HepG2 (cell line): ENCODE measurements around the gene REELD1. TPM values are rescaled to one million over a fixed set of nuclear protein-coding genes. Genes with fewer than 3 reads are reported as not detected.
A peak's percentile ranks its signal among the peaks of the same experiment; 100 is the strongest.

Experiments
- ARHGAP35 ChIP-seq: sonication (generic); formaldehyde crosslinking; IDR thresholded peaks from 2 replicates; pipeline ENCODE4 v1.9.0; 2022; ENCODE audit warnings: mild to moderate bottlenecking, inconsistent platforms, moderate library complexity, missing genetic modification reagents, borderline replicate concordance
- ARNTL ChIP-seq: sonication (generic); formaldehyde crosslinking; IDR thresholded peaks from 2 replicates; pipeline ENCODE4 v1.4.0; 2020; ENCODE audit warnings: mild to moderate bottlenecking, missing genetic modification reagents
- ASH2L ChIP-seq: fragments of 300-600, 200-600 bp; sonication (generic); IDR thresholded peaks from 2 replicates; pipeline ENCODE4 v1.7.0; 2017; ENCODE audit warnings: low read depth, mild to moderate bottlenecking, moderate library complexity, mixed read lengths, low read length; ENCODE audit not compliant: insufficient read length
- HDAC6 ChIP-seq: fragments of 200-600 bp; sonication (generic); IDR thresholded peaks from 2 replicates; pipeline ENCODE4 v1.7.0; 2017; ENCODE audit warnings: mild to moderate bottlenecking, antibody characterized with exemption, low read length, low read depth
- MAFG ChIP-seq: sonication (generic); formaldehyde crosslinking; IDR thresholded peaks from 2 replicates; pipeline ENCODE4 v1.5.1; 2020; ENCODE audit warnings: mild to moderate bottlenecking, missing genetic modification reagents
- MBNL3 ChIP-seq: fragments of 250-450 bp; sonication (Bioruptor Pico); conservative IDR thresholded peaks from 2 replicates; pipeline ENCODE4 v1.8.0; 2022; ENCODE audit warnings: mild to moderate bottlenecking, inconsistent platforms
- PAWR ChIP-seq: sonication (generic); formaldehyde crosslinking; IDR thresholded peaks from 2 replicates; pipeline ENCODE4 v1.4.0; 2020; ENCODE audit warnings: missing genetic modification reagents, mild to moderate bottlenecking, borderline replicate concordance
- PHF21A ChIP-seq: sonication (generic); formaldehyde crosslinking; IDR thresholded peaks from 2 replicates; pipeline ENCODE4 v1.5.0; 2020; ENCODE audit warnings: mild to moderate bottlenecking, missing genetic modification reagents
- TBL1XR1 ChIP-seq: fragments of 150-350 bp; IDR thresholded peaks from 2 replicates; pipeline ENCODE4 v1.6.1; 2014; ENCODE audit warnings: borderline replicate concordance, low read length; ENCODE audit not compliant: partially characterized antibody
- ZBTB21 ChIP-seq: sonication (generic); formaldehyde crosslinking; IDR thresholded peaks from 2 replicates; pipeline ENCODE4 v1.4.0; 2020; ENCODE audit warnings: missing genetic modification reagents
- ZBTB7A ChIP-seq: sonication (generic); formaldehyde crosslinking; IDR thresholded peaks from 2 replicates; pipeline ENCODE4 v1.8.0; 2022; ENCODE audit warnings: mild to moderate bottlenecking, missing genetic modification reagents
- ZFX ChIP-seq: sonication (generic); formaldehyde crosslinking; IDR thresholded peaks from 2 replicates; pipeline ENCODE4 v1.4.0; 2020; ENCODE audit warnings: mild to moderate bottlenecking, low read depth, missing genetic modification reagents, moderate library complexity
- ZNF570 ChIP-seq: sonication (generic); formaldehyde crosslinking; IDR thresholded peaks from 2 replicates; pipeline ENCODE4 v1.4.0; 2020; ENCODE audit warnings: mild to moderate bottlenecking, missing genetic modification reagents, borderline replicate concordance
- ZNF619 ChIP-seq: sonication (generic); formaldehyde crosslinking; IDR thresholded peaks from 2 replicates; pipeline ENCODE4 v1.4.0; 2020; ENCODE audit warnings: mild to moderate bottlenecking, missing genetic modification reagents
- ZNF883 ChIP-seq: sonication (generic); formaldehyde crosslinking; IDR thresholded peaks from 2 replicates; pipeline ENCODE4 v1.5.1; 2020; ENCODE audit warnings: mild to moderate bottlenecking, missing genetic modification reagents; ENCODE audit errors: not compliant biosample characterization
- polyA plus RNA-seq, 8 experiments: library from polyadenylated mRNA; depleted of rRNA in 3 of 8; stranded (reverse) in 7 of 8; unstranded in 1 of 8; fragments of >200 nt; fragmentation: Illumina TruSeq in 4 of 8; extraction: Trizol in 4 of 8; gene quantifications; 2 replicates each; pipeline versions ENCODE4 v1.2.1 to v1.2.3, GENCODE V29; 2011 to 2016; ENCODE audit warnings: low read depth in 4 of 8, missing spikeins in 1 of 8, mixed read lengths in 1 of 8; ENCODE audit not compliant: insufficient read depth in 1 of 8
- total RNA-seq, 5 experiments: library from RNA; depleted of rRNA; stranded (reverse); fragments of >200 nt; fragmentation: Illumina TruSeq; extraction: Trizol; gene quantifications; 2 replicates each; pipeline ENCODE4 v1.2.3, GENCODE V29; 2016; ENCODE audit warnings: low read depth in 1 of 5
- TF ChIP-seq, protein P1 (sequence below): IDR thresholded peaks from 2 replicates; pipeline ENCODE4 v1.4.0; 2020; ENCODE audit warnings: mild to moderate bottlenecking, missing genetic modification reagents
- TF ChIP-seq, protein P2 (sequence below): sonication (generic); formaldehyde crosslinking; IDR thresholded peaks from 2 replicates; pipeline ENCODE4 v1.5.1; 2020; ENCODE audit warnings: missing genetic modification reagents, mild to moderate bottlenecking, borderline replicate concordance
- TF ChIP-seq, protein P3 (sequence below): sonication (generic); formaldehyde crosslinking; IDR thresholded peaks from 2 replicates; pipeline ENCODE4 v1.9.0; 2021; ENCODE audit warnings: missing genetic modification reagents, borderline replicate concordance
- TF ChIP-seq, protein P4 (sequence below): sonication (generic); formaldehyde crosslinking; IDR thresholded peaks from 2 replicates; pipeline ENCODE4 v1.8.1; 2023; ENCODE audit warnings: mild to moderate bottlenecking, missing genetic modification reagents, borderline replicate concordance
- TF ChIP-seq, protein P5 (sequence below): IDR thresholded peaks from 2 replicates; pipeline ENCODE4 v1.6.1; 2016; ENCODE audit warnings: low read depth, borderline replicate concordance

The REELD1 gene
- total and polyA plus RNA-seq, 2 of the 13 experiments (the other 11 are each of a cell fraction or from before 2014, with no cell fraction given): 0.04 to 0.26 TPM

DNA sequence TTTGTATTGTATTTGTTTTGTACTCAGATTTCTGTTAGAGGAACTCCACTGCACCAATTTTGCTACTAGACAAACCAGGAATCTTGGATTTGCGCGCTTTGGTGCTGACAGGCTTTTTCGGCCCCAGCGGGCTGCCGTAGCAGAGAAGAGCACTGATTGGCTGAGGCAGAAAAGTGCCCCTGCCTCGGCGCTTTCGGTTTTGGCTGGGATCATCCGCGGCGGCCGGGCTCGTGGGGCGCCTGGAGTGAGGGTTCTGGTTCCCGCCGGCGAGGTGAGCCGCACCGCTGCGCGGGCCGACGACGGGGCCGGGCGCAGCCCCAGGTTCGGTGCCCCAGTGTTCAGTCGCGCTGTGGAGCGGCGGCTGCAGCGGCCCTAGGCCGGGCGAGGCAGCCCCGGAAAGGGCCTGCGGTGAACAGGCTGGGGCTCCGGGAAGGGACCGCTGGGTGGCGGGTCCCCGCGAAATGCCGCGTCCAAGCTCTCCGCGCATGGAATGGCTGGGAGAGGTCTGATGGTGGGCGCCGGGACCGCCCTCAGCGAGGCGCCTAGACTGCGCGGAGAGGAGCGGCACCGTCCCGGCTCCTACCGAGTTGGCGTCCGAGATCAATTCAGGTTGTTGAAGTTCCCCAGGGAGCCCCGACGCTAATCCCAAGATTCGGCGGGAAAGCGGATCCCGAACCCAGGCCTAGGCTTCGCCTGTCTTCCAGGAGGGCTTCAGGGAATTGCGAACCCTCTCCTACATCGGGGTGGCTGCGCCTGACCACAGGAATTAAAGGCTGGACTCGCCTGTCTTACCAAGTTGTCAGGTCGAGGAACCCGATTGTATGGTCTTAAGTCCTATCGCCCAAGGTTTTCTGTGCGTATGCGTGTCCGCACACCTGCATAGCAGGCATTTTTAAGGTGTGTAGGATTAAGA is 38.5 kb upstream of the REELD1 start, which contains the start of gene LSM6 (continued):
- TF ChIP-seq, protein P1, sequence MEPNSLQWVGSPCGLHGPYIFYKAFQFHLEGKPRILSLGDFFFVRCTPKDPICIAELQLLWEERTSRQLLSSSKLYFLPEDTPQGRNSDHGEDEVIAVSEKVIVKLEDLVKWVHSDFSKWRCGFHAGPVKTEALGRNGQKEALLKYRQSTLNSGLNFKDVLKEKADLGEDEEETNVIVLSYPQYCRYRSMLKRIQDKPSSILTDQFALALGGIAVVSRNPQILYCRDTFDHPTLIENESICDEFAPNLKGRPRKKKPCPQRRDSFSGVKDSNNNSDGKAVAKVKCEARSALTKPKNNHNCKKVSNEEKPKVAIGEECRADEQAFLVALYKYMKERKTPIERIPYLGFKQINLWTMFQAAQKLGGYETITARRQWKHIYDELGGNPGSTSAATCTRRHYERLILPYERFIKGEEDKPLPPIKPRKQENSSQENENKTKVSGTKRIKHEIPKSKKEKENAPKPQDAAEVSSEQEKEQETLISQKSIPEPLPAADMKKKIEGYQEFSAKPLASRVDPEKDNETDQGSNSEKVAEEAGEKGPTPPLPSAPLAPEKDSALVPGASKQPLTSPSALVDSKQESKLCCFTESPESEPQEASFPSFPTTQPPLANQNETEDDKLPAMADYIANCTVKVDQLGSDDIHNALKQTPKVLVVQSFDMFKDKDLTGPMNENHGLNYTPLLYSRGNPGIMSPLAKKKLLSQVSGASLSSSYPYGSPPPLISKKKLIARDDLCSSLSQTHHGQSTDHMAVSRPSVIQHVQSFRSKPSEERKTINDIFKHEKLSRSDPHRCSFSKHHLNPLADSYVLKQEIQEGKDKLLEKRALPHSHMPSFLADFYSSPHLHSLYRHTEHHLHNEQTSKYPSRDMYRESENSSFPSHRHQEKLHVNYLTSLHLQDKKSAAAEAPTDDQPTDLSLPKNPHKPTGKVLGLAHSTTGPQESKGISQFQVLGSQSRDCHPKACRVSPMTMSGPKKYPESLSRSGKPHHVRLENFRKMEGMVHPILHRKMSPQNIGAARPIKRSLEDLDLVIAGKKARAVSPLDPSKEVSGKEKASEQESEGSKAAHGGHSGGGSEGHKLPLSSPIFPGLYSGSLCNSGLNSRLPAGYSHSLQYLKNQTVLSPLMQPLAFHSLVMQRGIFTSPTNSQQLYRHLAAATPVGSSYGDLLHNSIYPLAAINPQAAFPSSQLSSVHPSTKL: peak; percentile 42; the same call in 1 of the 2 replicates
- no peak for TF ChIP-seq MAFG (CRISPR knock-in tag)
- no peak for TF ChIP-seq ZNF619 (CRISPR knock-in tag)
- TF ChIP-seq HDAC6: no peak
- TF ChIP-seq ARNTL (CRISPR knock-in tag): no peak
- TF ChIP-seq TBL1XR1: no peak
- TF ChIP-seq, protein P2, sequence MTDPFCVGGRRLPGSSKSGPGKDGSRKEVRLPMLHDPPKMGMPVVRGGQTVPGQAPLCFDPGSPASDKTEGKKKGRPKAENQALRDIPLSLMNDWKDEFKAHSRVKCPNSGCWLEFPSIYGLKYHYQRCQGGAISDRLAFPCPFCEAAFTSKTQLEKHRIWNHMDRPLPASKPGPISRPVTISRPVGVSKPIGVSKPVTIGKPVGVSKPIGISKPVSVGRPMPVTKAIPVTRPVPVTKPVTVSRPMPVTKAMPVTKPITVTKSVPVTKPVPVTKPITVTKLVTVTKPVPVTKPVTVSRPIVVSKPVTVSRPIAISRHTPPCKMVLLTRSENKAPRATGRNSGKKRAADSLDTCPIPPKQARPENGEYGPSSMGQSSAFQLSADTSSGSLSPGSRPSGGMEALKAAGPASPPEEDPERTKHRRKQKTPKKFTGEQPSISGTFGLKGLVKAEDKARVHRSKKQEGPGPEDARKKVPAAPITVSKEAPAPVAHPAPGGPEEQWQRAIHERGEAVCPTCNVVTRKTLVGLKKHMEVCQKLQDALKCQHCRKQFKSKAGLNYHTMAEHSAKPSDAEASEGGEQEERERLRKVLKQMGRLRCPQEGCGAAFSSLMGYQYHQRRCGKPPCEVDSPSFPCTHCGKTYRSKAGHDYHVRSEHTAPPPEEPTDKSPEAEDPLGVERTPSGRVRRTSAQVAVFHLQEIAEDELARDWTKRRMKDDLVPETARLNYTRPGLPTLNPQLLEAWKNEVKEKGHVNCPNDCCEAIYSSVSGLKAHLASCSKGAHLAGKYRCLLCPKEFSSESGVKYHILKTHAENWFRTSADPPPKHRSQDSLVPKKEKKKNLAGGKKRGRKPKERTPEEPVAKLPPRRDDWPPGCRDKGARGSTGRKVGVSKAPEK (CRISPR knock-in tag): no peak
- no peak for TF ChIP-seq PAWR (CRISPR knock-in tag)
- TF ChIP-seq ZBTB21 (CRISPR knock-in tag): no peak
- no peak for TF ChIP-seq ZBTB7A (CRISPR knock-in tag)
- 0 out of 2 replicates have a peak, but pooled peaks have one; percentile 47 for TF ChIP-seq ARHGAP35
- peak; percentile 55 for TF ChIP-seq ZNF883 (CRISPR knock-in tag)
- TF ChIP-seq PHF21A (CRISPR knock-in tag): peak; percentile 72
- peak; percentile 100 for TF ChIP-seq ASH2L
- no peak for TF ChIP-seq ZNF570 (CRISPR knock-in tag)
- TF ChIP-seq, protein P3, sequence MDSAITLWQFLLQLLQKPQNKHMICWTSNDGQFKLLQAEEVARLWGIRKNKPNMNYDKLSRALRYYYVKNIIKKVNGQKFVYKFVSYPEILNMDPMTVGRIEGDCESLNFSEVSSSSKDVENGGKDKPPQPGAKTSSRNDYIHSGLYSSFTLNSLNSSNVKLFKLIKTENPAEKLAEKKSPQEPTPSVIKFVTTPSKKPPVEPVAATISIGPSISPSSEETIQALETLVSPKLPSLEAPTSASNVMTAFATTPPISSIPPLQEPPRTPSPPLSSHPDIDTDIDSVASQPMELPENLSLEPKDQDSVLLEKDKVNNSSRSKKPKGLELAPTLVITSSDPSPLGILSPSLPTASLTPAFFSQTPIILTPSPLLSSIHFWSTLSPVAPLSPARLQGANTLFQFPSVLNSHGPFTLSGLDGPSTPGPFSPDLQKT (CRISPR knock-in tag): no peak
- no peak for TF ChIP-seq MBNL3
- TF ChIP-seq ZFX (CRISPR knock-in tag): peak; percentile 95
- TF ChIP-seq, protein P4, sequence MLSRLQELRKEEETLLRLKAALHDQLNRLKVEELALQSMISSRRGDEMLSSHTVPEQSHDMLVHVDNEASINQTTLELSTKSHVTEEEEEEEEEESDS (CRISPR knock-in tag): no peak
- TF ChIP-seq, protein P5, sequence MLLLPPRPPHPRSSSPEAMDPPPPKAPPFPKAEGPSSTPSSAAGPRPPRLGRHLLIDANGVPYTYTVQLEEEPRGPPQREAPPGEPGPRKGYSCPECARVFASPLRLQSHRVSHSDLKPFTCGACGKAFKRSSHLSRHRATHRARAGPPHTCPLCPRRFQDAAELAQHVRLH (CRISPR knock-in tag): no peak
